Liver (tissue), 9 donors: Measurements from ENCODE around the gene CCDC192. TPM values are rescaled to one million over a fixed set of nuclear protein-coding genes. Genes with fewer than 3 reads are reported as not detected.

ENCODE experiments used
- DNase-seq: peaks from one replicate; pipeline ENCODE4 v3.0.0-alpha.2; 2017; ENCODE audit warnings: low spot score
- H3K27ac ChIP-seq, 2 donors: one replicate each; pipeline ENCODE4 v1.7.0; 2013; ENCODE audit warnings: inconsistent platforms in 2 of 2, low read length in 2 of 2, control low read depth in 1 of 2, low read depth in 1 of 2, mild to moderate bottlenecking in 1 of 2
- H3K27me3 ChIP-seq, 4 donors: one replicate each; pipeline versions ENCODE4 v1.6.1 to v1.7.0; 2013; ENCODE audit warnings: low read length in 3 of 4, inconsistent platforms in 1 of 4, mild to moderate bottlenecking in 1 of 4, moderate library complexity in 1 of 4; ENCODE audit not compliant: control insufficient read depth in 4 of 4, insufficient read depth in 4 of 4
- H3K36me3 ChIP-seq, 4 donors: one replicate each; pipeline versions ENCODE4 v1.6.1 to v1.7.0; 2013; ENCODE audit warnings: low read length in 3 of 4, mild to moderate bottlenecking in 3 of 4, low read depth in 1 of 4, moderate library complexity in 1 of 4; ENCODE audit not compliant: control insufficient read depth in 4 of 4, insufficient read depth in 3 of 4
- H3K4me1 ChIP-seq, 4 donors: one replicate each; pipeline versions ENCODE4 v1.6.1 to v1.7.0; 2013; ENCODE audit warnings: low read length in 3 of 4, mild to moderate bottlenecking in 3 of 4, moderate library complexity in 1 of 4; ENCODE audit not compliant: control insufficient read depth in 4 of 4, insufficient read depth in 4 of 4
- H3K4me3 ChIP-seq, 3 donors: one replicate each; pipeline versions ENCODE4 v1.6.1 to v1.7.0; 2013; ENCODE audit warnings: low read length in 3 of 3, control low read depth in 1 of 3, low read depth in 1 of 3, mild to moderate bottlenecking in 1 of 3
- H3K9ac ChIP-seq, 2 donors: one replicate each; pipeline ENCODE4 v1.7.0; 2013; ENCODE audit warnings: low read length in 2 of 2, mild to moderate bottlenecking in 2 of 2, moderate library complexity in 2 of 2, control low read depth in 1 of 2, low read depth in 1 of 2
- H3K9me3 ChIP-seq, 4 donors: one replicate each; pipeline versions ENCODE4 v1.6.1 to v1.7.0; 2013; ENCODE audit warnings: low read length in 3 of 4; ENCODE audit not compliant: control insufficient read depth in 4 of 4
- ATF3 ChIP-seq: IDR thresholded peaks from 2 replicates; pipeline ENCODE4 v1.6.1; 2016; ENCODE audit warnings: antibody characterized with exemption
- FOXA1 ChIP-seq: IDR thresholded peaks from 2 replicates; pipeline ENCODE4 v1.6.1; 2016; ENCODE audit warnings: antibody characterized with exemption
- FOXA2 ChIP-seq: IDR thresholded peaks from 2 replicates; pipeline ENCODE4 v1.6.1; 2016; ENCODE audit warnings: antibody characterized with exemption
- JUND ChIP-seq, 2 donors: IDR thresholded peaks; 2 replicates each; pipeline ENCODE4 v1.6.1; 2016; ENCODE audit warnings: antibody characterized with exemption in 2 of 2
- NR2F2 ChIP-seq: IDR thresholded peaks from 2 replicates; pipeline ENCODE4 v1.6.1; 2016; ENCODE audit warnings: antibody characterized with exemption
- RAD21 ChIP-seq, 2 donors: IDR thresholded peaks; 2 replicates each; pipeline ENCODE4 v1.6.1; 2016; ENCODE audit warnings: antibody characterized with exemption in 2 of 2, mild to moderate bottlenecking in 2 of 2
- RXRA ChIP-seq, 2 donors: IDR thresholded peaks; 2 replicates each; pipeline ENCODE4 v1.6.1; 2017 to 2018; ENCODE audit warnings: antibody characterized with exemption in 2 of 2, mild to moderate bottlenecking in 1 of 2
- SP1 ChIP-seq: IDR thresholded peaks from 2 replicates; pipeline ENCODE4 v1.6.1; 2018; ENCODE audit warnings: antibody characterized with exemption, mild to moderate bottlenecking
- TAF1 ChIP-seq: conservative IDR thresholded peaks from 2 replicates; pipeline ENCODE4 v1.6.1; 2016; ENCODE audit warnings: antibody characterized with exemption, mild to moderate bottlenecking
- YY1 ChIP-seq: IDR thresholded peaks from 2 replicates; pipeline ENCODE4 v1.6.1; 2016; ENCODE audit warnings: antibody characterized with exemption, mild to moderate bottlenecking
- WGBS: extraction: QIAGEN DNeasy Blood & Tissue Kit; methylation state at CpG from one replicate; pipeline ENCODE4 v1.1.7; 2013; 5-methylcytosine and 5-hydroxymethylcytosine counted together
- polyA plus RNA-seq, 2 donors: library from polyadenylated mRNA; stranded (reverse) in 1 of 2; unstranded in 1 of 2; fragments of 200-250 nt in 1 of 2; fragments of >200 nt in 1 of 2; fragmentation: Nextera tagmentation in 1 of 2; extraction: Ambion mirVana in 1 of 2; gene quantifications; one replicate each; pipeline versions ENCODE4 v1.2.1 to v1.2.3, GENCODE V29; 2013 to 2015
- total RNA-seq, 2 donors: library from RNA; depleted of rRNA; stranded (reverse); fragments of >200 nt; gene quantifications; one replicate each; pipeline ENCODE4 v1.2.3, GENCODE V29; 2014
- TF ChIP-seq, protein P1 (sequence below): IDR thresholded peaks from 2 replicates; pipeline ENCODE4 v1.6.1; 2016; ENCODE audit warnings: antibody characterized with exemption, mild to moderate bottlenecking
- TF ChIP-seq, protein P2 (sequence below): IDR thresholded peaks from 2 replicates; pipeline ENCODE4 v1.6.1; 2016; ENCODE audit warnings: antibody characterized with exemption
- TF ChIP-seq, protein P3 (sequence below): fragments of 150-350 bp; IDR thresholded peaks from 2 replicates; pipeline ENCODE4 v1.5.1; 2017; ENCODE audit warnings: improper control_type of control experiment, low read depth, low read length; ENCODE audit not compliant: missing input control
- donor health status: healthy.
- donor health status: healthy.
- donor health status: healthy.
- donor health status: healthy.
- donor health status: healthy.

CCDC192 gene
- total and polyA plus RNA-seq, 4 donors, result not detected

- 53% methylated on average over 1 of the region's 1 CpG for WGBS
- no peaks in the 10 kb centered on the region for H3K4me1 ChIP-seq
- DNase-seq, result no peak
Observed at GRCh38 chr5:127840198-127840524, 137.0 kb downstream of the CCDC192 start.

DNA sequence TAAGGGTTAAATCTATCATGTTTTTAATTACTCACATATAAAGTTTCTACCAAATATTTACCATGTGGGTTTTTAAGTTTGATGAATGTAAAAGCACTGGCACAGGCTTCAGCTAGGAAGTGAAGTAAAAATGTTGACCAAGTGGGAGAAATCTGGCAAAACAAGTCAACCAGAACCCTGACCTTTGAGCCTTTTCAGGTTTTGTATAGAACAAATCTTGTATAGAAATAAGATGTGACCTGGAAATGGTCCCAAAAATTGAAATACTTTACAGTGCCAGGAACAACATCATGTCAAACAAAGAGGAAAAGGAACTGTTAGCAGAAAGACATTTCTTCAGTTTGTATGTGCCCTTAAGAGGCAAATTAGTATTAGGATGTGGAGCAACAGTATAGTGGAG, 137.6 kb downstream of the CCDC192 start:
- peaks cover 0 to 2% (median 0%) of the 10 kb centered on the region in 4 donors for H3K9me3 ChIP-seq
- H3K36me3 ChIP-seq, result no peaks in the 10 kb centered on the region
- no peak overlapping the region for H3K4me3 ChIP-seq
- no peaks in the 10 kb centered on the region for H3K4me1 ChIP-seq
- H3K27me3 ChIP-seq, result no peaks in the 10 kb centered on the region
- no peak for DNase-seq
- H3K9ac ChIP-seq, result no peak overlapping the region
- H3K27ac ChIP-seq, result no peak overlapping the region
- no peak for TF ChIP-seq SP1
- TF ChIP-seq JUND (IDR thresholded peaks at IDR 0.05), result no peak
- no peak for TF ChIP-seq ATF3
- TF ChIP-seq, protein P1, sequence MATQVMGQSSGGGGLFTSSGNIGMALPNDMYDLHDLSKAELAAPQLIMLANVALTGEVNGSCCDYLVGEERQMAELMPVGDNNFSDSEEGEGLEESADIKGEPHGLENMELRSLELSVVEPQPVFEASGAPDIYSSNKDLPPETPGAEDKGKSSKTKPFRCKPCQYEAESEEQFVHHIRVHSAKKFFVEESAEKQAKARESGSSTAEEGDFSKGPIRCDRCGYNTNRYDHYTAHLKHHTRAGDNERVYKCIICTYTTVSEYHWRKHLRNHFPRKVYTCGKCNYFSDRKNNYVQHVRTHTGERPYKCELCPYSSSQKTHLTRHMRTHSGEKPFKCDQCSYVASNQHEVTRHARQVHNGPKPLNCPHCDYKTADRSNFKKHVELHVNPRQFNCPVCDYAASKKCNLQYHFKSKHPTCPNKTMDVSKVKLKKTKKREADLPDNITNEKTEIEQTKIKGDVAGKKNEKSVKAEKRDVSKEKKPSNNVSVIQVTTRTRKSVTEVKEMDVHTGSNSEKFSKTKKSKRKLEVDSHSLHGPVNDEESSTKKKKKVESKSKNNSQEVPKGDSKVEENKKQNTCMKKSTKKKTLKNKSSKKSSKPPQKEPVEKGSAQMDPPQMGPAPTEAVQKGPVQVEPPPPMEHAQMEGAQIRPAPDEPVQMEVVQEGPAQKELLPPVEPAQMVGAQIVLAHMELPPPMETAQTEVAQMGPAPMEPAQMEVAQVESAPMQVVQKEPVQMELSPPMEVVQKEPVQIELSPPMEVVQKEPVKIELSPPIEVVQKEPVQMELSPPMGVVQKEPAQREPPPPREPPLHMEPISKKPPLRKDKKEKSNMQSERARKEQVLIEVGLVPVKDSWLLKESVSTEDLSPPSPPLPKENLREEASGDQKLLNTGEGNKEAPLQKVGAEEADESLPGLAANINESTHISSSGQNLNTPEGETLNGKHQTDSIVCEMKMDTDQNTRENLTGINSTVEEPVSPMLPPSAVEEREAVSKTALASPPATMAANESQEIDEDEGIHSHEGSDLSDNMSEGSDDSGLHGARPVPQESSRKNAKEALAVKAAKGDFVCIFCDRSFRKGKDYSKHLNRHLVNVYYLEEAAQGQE, result no peak
- no peak for TF ChIP-seq RAD21 (IDR thresholded peaks at IDR 0.05)
- no peak for TF ChIP-seq TAF1

More at GRCh38 chr5:127840198-127840524, 137.0 kb downstream of the CCDC192 start:
- Histone ChIP-seq H3K9ac (no peak overlapping the region), H3K36me3 (no peaks in the 10 kb centered on the region), H3K4me3 (no peak overlapping the region), H3K27me3 (no peaks in the 10 kb centered on the region), H3K27ac (no peak overlapping the region), H3K9me3 (peaks cover 0 to 2% (median 0%) of the 10 kb centered on the region in 4 donors)
- TF ChIP-seq FOXA1 (no peak), RXRA (IDR thresholded peaks at IDR 0.05) (no peak), JUND (IDR thresholded peaks at IDR 0.05) (no peak), SP1 (no peak), TAF1 (no peak), ATF3 (no peak), RAD21 (IDR thresholded peaks at IDR 0.05) (no peak), NR2F2 (no peak), FOXA2 (no peak), YY1 (no peak)
- TF ChIP-seq, protein P2, sequence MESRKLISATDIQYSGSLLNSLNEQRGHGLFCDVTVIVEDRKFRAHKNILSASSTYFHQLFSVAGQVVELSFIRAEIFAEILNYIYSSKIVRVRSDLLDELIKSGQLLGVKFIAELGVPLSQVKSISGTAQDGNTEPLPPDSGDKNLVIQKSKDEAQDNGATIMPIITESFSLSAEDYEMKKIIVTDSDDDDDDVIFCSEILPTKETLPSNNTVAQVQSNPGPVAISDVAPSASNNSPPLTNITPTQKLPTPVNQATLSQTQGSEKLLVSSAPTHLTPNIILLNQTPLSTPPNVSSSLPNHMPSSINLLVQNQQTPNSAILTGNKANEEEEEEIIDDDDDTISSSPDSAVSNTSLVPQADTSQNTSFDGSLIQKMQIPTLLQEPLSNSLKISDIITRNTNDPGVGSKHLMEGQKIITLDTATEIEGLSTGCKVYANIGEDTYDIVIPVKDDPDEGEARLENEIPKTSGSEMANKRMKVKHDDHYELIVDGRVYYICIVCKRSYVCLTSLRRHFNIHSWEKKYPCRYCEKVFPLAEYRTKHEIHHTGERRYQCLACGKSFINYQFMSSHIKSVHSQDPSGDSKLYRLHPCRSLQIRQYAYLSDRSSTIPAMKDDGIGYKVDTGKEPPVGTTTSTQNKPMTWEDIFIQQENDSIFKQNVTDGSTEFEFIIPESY, result no peak
- TF ChIP-seq, protein P1, result no peak
- TF ChIP-seq, protein P3, sequence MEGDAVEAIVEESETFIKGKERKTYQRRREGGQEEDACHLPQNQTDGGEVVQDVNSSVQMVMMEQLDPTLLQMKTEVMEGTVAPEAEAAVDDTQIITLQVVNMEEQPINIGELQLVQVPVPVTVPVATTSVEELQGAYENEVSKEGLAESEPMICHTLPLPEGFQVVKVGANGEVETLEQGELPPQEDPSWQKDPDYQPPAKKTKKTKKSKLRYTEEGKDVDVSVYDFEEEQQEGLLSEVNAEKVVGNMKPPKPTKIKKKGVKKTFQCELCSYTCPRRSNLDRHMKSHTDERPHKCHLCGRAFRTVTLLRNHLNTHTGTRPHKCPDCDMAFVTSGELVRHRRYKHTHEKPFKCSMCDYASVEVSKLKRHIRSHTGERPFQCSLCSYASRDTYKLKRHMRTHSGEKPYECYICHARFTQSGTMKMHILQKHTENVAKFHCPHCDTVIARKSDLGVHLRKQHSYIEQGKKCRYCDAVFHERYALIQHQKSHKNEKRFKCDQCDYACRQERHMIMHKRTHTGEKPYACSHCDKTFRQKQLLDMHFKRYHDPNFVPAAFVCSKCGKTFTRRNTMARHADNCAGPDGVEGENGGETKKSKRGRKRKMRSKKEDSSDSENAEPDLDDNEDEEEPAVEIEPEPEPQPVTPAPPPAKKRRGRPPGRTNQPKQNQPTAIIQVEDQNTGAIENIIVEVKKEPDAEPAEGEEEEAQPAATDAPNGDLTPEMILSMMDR, result no peak
